Measurements from ENCODE around the gene ROPN1B.
"Not testable (repeated sequence)": the region's sequence is repeated elsewhere in the genome, so short reads cannot be mapped to it uniquely, and the experiment has no call there.

ROPN1B gene

DNA sequence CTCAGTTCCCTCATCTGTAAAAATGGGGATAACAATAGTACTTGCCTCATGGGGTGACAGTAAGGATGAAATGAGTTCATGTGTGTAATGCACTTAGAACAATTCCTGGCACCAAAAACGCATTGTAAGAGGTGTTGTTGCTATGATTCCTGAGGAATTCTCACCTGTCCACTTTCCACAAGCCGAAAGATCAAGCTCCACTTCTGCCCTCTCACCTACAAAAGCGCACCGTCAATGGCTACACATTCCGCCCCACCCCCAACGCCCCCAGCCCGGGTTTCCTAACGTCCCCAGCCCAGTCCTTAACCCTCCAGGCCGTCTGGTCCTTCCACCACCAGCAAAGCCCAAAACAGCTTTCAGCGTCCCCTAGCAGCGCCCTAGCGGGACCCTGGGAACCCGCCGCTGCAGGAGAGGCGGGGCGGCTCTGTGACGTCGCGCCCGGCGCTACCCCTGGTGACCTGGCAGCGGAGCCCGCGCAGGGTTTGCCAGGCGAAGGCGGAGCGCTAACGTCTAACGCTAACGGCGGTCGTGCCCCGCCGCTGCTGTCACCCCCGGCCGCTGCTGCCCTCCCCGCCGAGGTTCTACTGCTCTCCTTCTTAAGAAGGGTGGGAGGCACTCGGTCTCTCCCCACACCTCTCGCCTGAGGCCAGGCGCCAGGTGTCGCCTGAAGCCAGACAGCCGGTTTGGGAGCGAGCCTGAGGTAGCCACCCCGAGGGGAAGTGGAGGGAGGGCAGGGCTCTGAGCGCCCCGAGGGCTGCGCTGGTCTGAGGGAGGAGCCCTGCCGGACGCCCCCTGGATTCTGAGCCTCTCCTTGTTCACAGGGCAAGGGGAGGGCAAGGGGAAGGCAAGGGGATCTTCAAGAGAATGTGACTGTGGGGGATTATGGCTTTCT is at the start of gene ROPN1B:
TSS of gene ROPN1B (plus strand) at position 478 of the 892 bp plus-strand sequence. CDS start 2,877 bp downstream, outside the sequence.
- FAIRE-seq = peak; percentile 100

DNA sequence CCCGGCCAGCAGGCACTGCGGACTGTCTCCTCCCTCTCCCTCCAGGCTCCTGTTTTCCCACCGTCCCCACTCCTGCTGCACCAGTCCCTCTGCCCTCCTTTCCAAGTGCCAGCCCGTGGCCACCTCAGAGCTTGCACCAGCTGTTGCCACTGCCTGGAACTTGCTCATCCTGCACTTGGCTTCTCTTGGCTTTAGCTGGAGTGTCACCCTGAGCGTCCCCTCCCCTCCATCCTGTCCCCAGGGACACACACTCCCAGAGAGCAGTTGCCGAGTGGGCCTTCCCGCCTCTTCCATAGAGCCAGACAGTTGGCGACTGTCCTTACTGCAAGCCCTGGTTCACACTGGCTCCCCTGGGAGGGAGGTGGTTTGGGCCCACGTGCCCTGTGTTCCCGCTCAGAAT is 48.8 kb upstream of the ROPN1B start:
- not testable (repeated sequence) for FAIRE-seq; DNase-seq (ENCODE audit: low spot score)

More for the DNA sequence above, at the start of gene ROPN1B:
- DNase-seq (ENCODE audit: low spot score) = not testable (repeated sequence)

DNA sequence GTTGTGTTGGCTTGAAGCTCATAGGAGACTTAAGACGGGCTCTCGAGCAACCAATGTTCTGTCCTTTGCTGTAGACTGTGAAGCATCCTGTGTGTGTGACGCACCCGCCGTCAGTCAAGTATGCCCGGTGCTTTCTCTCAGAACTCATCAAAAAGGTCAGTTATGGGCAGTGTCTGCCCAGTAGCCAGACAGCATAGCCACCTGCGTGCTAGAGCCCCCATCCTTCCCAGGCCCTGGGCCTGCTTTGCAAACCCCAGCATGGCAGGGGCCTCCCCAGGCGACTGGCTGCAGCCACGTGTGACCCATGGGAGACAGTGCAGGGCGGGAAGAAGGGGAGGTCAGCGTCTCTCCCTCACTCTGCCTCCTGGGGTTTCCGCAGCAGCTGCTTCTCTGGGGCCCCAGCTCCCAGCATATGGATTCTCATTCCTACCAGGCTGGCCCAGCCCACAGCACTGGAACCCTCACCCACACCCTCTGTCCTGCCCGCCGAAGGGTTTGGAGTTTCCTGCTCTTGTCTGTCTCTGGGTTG is 48.2 kb upstream of the ROPN1B start:
- not testable (repeated sequence) for FAIRE-seq

DNA sequence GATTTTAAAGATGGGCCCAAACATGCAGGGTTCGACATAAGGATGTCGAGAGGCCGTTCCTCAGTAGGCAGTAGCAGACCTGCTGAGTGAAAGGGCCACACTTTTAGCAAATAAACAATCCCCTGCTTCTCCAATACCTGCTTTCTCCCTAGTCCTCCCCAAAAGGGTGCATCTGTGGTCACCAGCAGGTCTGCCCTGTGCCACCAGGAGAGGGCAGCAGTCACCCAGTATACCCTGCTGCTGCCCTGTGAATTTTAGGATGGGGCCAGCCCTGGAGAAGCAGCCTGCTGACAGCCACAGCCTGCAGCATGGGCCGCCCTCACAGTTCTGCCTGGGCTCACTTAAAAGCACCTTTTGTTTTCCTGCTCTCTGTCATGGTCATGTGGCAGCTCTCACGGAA is 47.3 kb upstream of the ROPN1B start:
- DNase-seq (ENCODE audit: low spot score) = peak; percentile 17
- FAIRE-seq = not testable (repeated sequence)

More for the DNA sequence above, 48.2 kb upstream of the ROPN1B start:
- not testable (repeated sequence) for DNase-seq (ENCODE audit: low spot score)

DNA sequence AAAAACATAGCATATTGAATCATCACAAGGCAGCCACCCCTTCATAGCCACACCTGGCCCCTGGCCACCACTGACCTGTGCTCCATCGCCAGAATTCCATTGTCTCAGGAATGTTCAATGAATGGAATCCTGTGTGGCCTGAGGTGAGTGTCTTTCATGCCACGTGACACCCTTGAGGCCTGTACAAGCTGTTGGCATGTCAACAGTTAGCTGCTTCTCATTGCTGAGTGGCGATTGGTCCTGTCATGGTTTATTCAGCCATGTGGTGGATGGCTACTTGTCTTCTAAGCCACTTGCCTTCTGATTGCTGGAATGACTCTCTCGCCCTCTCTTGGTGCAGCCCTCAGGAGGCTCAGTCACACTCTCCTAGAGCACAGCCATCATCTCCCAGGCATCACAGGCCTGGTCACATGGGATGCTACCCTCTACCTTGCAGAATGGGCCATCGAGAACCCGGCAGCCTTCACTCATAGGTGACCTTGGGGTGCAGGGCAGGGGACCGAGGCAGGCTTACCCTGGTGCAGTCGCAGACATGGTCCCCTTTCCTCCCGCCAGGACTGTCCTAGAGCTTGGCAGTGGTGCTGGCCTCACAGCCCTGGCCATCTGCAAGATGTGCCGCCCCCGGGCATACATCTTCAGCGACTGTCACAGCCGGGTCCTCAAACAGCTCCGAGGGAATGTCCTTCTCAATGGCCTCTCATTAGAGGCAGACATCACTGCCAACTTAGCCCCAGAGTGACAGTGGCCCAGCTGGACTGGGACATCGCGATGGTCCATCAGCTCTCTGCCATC is 45.5 kb upstream of the ROPN1B start:
- DNase-seq (ENCODE audit: low spot score) (peak; percentile 7), FAIRE-seq (peak; percentile 69)

DNA sequence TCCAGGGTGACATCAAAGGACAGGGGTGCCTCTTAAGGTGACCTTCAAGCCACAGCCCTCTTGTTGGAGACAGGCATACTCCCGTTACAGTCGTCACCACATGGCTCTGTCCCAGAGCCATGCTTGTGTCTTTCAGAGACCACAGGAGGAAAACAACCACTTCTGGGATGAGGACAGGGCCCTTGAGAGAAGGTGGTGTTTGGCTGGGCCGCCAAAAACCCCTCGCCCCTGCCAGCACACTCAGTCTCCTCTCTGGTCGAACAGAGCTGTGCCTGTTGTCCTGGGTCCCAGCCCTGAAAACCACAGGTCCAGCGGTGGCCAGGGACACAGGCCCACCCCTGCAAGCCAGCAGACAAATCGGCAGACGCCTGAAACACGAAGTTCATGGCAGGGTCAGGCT is 44.7 kb upstream of the ROPN1B start:
- not testable (repeated sequence) for FAIRE-seq; DNase-seq (ENCODE audit: low spot score)

DNA sequence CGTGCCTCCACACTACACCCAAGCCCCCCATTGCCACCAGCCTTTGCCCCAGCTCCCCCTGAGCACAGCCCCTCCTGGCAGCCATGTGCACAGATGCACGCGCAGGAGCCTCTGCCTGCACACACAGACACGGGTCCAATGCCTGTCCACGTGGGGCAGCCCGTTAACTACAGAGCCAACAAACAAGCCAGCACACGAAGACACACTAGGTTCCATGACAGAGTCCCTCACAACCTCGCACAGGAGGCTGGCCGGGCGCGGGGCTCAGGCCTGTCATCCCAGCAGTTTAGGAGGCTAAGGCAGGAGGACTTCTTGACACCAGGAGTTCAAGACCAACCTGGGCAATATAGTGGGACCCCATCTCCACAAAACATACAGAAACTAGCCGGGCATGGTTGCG is 43.3 kb upstream of the ROPN1B start:
- FAIRE-seq; DNase-seq (ENCODE audit: low spot score): not testable (repeated sequence)

DNA sequence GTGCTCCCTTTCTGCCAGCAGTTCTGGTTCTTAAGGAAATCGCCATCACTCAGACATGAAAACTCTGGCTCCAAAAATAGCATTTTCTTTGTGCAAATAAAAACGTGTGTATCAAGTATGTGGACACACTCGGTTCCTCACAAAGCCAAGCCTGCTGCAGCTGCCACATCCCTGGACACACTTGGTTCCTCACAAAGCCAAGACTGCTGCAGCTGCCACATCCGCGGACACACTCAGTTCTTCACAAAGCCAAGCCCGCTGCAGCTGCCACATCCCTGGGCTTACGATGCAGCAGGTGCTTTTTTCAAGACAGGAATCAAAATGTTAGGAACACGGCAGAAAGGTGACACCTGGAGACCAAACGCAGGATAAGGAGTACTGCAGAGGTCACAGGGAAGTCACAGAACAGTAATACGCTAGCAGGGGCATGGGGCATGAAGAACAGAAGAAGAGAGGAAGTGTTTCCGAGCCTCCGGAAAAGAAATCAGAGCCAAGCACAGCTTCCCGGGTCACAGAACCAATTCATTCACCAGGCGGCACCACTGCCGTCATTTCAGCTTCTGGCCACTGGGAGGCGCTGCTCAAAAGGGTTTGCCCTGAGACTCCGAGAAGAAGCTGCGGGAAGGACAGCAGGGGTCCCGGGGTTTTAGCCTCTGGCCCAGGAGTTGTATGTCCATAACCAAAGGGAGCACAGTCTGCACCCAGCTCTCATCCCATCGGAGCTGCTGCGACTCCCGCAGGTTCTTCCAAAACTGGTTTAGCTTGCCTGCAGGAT is 40.0 kb upstream of the ROPN1B start:
- DNase-seq (ENCODE audit: low spot score) = not testable (repeated sequence)
- FAIRE-seq = peak; percentile 87

DNA sequence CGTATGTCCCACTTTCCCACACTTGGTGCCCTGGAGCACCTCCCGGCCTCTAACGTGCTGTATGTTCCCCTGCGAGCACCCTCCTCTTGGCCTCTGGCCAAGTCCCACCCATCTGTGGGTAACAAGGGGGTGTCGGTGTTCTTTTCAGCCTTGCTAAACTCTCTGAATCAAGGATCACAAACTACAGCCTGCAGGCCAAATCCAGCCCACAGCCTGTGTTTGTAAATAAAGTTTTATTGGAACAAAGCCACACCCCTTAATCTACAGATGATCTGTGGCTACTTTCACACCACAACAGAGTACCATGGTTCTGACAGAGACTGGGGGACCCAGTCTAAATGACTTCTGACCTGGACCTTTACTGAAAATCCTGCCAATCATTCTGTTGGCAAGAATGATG is 39.2 kb upstream of the ROPN1B start:
- FAIRE-seq = not testable (repeated sequence)

DNA sequence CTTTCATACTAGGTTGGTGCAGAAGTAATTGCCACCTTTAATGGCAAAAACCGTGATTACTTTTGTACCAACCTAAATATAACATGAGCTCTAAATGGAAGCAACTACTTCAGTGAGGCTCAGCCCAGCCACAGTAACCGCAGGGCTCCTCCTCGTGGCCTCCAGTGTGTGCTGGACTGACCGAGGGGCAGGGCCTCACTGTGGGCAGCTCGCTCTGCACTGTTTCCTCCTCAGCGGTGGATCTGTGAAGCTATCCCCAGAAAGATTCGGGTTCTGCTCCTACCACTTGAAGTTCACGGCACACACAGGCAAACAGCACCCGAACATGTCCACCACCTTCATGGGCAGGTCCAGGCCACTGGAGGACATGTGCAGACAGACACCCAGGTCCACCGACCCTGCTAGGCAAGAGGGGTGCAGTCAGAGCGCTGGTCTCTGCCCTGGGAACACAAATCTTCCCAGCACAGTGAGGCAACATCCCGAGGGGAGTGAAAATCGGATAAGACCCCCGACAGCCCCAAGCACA is 37.6 kb upstream of the ROPN1B start:
- FAIRE-seq; DNase-seq (ENCODE audit: low spot score): not testable (repeated sequence)

More for the DNA sequence above, 39.2 kb upstream of the ROPN1B start:
- DNase-seq (ENCODE audit: low spot score) = not testable (repeated sequence)

DNA sequence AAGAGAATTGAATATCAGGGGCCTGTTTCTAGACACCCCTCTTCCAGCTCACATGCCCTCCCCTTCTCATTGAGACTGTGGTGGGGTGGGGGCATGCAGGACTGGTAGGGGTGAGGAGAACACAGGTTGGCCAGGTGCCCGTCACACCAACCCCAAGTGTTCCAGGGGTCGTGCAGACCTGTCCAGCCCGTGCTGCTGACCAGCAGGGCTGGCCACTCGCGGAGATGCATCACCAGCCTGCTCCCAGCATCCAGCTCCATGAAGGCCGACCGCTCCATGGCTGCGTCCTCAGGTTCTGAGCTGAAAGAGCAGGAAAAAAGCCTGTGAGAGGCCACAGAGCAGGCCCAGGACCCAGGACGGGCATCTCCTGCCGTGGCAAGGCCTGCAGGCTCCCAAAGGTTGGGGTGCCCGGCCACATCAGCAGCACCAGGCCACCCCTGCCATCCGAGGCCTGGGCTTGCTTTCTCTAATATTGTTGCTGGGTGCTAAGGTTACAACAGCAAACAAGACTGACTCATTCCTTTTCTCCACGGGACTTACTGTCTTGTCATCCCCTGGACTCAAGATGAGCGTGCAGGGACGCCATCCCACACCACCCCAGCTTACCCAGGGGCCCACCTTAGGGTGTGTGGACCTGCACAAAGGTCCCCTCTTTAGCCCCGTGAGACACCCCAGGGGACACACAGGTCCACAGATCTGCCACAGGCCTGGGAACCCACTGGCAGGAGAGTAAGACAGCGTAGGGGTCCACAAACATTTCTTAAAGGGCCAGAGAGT is 35.4 kb upstream of the ROPN1B start:
- FAIRE-seq; DNase-seq (ENCODE audit: low spot score): not testable (repeated sequence)

DNA sequence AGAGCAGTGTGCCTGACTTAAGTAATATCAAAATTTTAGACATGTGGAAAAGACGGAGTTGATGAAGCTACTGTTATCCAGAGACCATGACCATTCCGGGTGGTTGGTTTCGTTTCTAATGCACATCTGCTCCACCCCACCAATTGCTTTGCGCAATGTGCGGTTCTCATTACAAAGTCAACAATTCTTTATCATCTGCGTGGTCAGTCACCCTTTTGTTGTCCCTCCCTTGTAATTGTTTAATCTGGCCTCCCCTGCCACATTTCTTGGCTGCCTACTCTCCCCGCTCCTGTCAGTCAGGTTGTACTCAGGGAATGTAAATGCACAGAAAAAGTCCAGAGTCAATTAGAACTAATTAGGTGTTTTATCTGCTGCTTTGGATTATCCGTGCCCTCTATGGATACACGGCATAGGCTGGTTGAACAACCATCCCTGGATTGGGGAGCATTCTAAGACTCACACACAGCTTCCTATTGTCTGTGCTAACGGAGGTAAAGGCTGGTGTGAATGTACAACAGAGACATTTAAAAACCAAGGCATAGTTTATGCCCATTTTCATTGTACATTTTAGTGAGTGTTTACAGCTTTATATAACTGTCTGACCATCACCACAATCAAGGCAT is 33.6 kb upstream of the ROPN1B start:
- DNase-seq (ENCODE audit: low spot score); FAIRE-seq: not testable (repeated sequence)

DNA sequence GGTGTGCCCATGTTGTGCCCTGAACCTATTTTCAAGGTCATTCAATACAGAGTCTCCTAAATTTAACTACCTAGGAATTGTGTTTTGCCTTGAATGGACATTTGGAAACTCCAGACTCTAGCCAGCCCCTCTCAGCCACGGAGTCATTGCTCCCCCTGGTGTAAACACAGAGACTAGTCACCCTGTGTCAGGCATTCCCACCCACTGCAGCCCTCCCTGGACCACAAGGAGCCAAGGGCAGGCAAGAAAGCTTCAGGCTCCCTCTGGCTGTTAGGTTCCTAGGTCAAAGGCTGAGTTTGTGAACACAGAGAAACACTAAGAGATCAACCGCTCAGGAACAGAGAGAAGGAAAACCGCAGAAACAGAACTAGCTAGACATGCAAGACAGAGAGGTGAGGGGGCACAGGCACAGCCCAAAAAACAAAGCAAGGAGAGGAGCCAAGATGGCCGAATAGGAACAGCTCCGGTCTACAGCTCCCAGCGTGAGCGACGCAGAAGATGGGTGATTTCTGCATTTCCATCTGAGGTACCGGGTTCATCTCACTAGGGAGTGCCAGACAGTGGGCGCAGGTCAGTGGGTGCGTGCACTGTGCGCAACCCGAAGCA is 32.7 kb upstream of the ROPN1B start:
- not testable (repeated sequence) for DNase-seq (ENCODE audit: low spot score); FAIRE-seq

DNA sequence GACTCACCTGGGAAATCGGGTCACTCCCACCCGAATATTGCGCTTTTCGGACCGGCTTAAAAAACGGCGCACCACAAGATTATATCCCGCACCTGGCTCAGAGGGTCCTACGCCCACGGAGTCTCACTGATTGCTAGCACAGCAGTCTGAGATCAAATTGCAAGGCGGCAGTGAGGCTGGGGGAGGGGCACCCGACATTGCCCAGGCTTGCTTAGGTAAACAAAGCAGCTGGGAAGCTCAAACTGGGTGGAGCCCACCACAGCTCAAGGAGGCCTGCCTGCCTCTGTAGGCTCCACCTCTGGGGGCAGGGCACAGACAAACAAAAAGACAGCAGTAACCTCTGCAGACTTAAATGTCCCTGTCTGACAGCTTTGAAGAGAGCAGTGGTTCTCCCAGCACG is 32.1 kb upstream of the ROPN1B start:
- not testable (repeated sequence) for DNase-seq (ENCODE audit: low spot score); FAIRE-seq

DNA sequence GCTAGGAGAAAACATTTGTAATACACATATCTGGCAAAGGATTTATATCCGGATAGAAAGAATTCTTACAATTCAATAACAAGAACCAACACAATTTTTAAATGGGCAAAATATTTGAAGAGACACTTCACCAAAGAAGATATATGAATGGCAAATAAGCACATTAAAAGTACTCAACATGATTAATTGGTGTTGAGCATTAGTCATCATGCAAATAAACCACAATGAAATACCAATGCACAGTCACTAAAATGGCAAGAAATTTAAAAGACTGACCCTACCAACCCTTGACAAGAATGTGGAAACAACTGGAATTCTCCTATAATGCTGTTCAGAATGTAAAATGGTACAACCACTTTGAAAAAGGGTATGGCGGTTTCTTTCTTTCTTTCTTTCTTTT is 21.2 kb upstream of the ROPN1B start:
- not testable (repeated sequence) for DNase-seq (ENCODE audit: low spot score); FAIRE-seq

DNA sequence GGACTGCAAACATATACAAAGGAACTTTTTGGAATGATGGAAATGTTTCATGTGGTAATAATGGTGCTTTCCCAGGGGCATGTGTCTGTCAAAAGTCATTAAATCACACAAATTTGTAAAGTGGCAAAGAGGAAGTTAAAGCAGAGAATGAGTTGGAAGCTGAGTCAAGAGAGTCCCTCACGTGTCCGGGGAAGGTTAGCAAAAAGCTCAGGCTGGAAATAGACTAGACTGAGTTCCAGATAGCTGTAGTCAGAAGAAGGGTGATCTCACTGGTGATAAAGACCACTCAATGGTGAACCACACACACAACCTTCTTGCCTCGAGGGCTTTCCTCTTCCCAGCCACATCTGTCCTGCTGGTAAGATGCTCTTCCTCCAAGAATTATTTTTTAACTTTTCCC is 20.1 kb upstream of the ROPN1B start:
- not testable (repeated sequence) for DNase-seq (ENCODE audit: low spot score); FAIRE-seq

DNA sequence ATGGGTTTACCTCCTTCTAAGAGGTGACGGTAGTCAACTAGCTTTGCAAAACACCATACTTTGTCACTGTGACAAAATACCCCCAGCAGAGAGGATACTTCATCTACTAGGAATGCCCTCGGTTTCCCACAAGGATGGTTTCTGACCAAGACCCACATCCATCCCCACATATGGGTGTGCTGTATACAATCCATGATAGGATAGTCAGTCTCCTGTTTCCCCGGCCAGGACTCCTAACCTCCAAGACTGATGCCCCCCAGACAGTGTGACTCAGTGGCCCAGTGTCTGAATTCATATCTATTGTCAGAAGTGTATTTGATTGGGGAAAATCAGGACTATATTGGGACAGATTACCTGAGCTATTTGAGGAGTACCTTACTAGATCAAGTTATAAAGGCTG is 17.8 kb upstream of the ROPN1B start:
- not testable (repeated sequence) for FAIRE-seq; DNase-seq (ENCODE audit: low spot score)

DNA sequence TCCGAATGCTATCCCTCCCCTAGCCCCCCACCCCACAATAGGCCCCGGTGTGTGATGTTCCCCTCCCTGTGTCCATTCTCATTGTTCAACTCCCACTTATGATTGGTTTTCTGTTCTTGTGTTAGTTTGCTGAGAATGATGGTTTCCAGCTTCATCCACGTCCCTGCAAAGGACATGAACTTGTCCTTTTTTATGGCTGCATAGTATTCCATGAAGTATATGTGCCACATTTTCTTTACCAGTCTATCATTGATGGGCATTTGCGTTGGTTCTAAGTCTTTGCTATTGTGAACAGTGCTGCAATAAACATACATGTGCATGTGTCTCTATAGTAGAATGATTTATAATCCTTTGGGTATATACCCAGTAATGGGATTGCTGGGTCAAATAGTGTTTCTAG is 12.0 kb upstream of the ROPN1B start:
- not testable (repeated sequence) for FAIRE-seq

More for the DNA sequence above, 12.0 kb upstream of the ROPN1B start:
- not testable (repeated sequence) for DNase-seq (ENCODE audit: low spot score)

Measured in urothelium cell line (cell line).